Central memory CD4-positive, alpha-beta T cell (primary cell): ENCODE data around the gene ITPA.
A peak's percentile ranks its signal among the peaks of the same experiment; 100 is the strongest.
"Not testable (repeated sequence)": the region's sequence is repeated elsewhere in the genome, so short reads cannot be mapped to it uniquely, and the experiment has no call there.

Experiments
- DNase-seq: peaks from one replicate; pipeline ENCODE4 v3.0.0; 2022

Gene ITPA

DNA sequence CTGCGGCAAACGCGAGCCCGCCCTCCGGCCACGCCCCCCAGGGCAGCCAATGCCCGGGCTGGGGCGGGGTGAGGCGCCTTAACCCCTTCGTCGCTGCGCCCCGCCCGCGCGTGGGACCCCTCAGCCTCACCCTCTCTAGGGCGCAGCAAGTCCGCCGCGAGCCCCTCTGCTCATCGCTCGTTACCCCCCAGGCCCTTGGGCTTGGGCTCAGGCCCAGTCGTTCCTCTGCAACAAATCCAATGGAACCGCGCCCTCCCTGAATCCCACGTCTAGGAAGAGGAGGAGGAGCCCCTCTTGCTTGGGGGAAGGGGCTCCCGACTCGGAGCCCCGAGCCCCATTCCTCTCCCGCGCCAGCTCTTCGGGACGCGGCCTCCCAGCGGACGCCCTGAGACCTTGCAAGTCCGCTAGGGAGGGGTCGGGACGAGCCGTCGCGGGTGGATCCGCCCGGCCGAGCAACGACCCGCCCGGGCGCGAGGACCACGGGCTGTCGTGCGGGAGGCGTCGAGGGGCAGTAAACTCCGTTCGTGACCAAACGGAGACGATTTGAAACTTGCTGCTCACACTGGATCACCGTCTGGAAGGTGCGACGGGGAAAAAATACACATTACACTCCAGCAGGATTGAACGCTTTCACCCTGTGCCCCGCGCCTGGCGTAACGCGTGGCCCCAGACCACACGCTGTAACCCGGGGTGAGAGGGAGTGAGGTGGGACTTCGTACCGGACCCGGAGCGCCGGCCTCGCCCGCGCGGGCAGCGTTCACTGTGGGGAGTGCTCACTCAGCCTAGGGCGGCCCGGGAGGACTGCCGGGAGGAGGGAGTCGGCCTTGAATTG lies 35.5 kb upstream of the ITPA start:
- peak; percentile 86 for DNase-seq

DNA sequence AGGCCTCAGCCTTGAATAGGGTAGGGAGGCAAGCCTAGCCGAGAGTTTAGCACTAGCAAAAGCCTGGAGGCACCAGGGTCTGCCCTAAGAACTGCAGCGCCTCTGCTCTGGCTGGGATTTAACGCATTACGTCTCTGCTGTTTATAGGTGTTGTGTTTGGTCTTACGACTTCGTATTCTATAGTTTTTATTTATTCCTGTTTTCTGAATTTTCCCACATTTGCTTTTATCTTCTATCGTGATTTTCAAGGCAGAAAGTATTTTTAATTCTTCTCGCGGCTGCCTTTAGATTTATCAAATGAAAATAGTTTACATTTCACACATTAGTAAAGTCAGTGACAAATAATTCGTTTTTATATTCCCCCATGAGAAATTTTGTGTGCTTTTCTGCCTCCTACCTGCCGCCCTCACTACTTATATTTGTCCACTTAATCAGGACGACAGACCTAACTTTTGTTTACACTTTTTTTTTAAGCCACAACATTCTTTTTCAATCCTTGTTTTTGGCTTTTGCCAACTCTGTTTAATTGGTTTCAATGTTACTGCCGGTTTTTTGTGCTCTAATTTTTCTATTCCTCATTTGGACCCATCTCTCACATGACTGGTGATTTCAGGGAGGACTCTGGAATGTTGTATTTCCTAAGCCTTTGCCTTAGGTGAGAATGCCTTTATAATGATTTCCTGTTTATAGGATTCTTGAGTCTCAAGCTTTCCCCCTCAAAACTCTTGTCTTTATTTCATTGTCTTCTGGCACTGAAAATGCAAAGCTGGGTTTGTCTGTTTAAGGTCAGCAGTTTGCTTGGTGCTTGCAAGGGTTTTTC lies 34.6 kb upstream of the ITPA start:
- DNase-seq = no peak

DNA sequence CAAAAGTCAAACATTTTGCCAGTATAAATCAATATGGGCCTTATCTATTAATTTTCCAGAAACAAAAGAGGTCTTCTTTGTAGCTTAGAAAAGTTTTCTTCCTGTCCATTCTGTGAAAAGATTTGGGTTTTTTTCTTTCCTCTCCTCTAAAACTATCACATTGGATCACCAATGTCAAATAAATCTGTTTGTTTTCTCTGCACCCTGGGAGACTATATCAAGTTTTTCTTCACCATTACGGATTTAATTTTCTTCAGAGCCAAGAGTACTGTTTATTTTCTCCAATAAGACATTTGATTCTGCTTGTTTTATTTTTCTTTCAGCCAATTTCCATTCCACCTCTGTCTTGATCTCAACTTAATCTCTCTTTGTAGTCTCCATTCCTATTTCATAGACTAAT lies 34.0 kb upstream of the ITPA start:
- no peak for DNase-seq

DNA sequence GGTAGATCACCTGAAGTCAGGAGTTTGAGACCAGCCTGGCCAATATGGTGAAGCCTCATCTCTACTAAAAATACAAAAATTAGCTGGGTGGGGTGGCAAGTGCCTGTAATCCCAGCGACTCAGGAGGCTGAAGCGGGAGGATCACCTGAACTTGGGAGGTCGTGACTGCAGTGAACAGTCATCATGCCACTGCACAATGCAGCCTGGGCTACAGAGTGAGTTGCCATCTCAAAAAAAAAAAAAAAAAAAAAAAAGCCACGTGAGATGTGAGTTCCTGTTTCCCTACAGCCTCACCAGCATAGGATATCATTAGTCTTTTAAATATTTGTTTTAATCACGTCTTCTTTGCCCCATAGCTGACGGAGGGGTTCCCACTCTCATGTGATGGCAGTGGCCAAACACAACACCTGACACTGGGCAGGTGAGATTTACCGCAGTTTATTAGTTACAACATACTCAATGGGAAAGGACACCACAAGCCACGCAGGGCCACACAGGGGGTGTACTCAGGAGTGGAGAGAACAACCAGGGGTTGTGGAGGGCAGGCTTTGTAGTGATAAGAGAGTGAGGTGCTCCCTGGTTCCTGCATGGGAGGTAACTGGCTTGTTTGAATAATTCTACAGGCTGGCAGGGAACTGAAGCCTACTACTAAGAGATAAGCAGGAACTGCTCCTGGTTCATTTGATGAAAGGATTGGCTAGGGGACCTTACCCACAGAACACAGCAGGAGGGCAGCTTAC lies 31.4 kb upstream of the ITPA start:
- no peak for DNase-seq

DNA sequence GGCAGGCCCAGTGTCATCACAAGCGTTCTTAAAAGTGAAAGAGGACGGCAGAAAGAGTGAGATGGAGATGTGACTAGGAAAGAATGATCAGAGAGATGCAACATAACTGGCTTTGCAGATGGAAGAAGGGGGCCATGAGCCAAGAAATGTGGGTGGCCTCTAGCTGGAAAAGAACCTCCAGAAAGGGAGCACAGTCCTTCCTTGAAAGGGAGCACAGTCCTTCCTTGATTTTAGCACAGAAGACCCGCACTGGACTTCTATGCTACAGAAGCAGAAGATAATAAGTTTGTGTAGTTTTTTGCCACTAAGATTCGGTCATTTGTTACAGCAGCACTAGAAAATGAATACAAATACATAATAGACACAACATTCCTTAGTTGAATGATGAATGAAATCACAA lies 29.0 kb upstream of the ITPA start:
- DNase-seq = no peak

DNA sequence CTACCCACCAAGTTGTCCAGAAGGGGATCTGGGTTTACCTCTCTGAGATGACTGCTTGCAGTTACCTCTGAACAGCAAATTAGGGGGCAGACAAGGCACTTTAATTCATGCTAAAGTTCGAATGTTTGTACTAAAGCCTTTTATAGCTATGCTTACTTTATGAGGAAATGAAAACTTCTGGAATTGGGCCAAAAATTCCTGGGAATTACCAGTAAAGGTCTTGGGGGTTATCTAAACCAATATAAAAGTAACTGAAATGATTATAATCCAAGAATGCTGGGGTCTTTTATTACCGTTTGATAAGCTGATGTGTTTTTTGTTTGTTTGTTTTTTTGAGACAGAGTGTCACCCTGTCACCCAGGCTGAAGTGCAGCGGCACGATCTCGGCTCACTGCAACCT lies 28.0 kb upstream of the ITPA start:
- no peak for DNase-seq

DNA sequence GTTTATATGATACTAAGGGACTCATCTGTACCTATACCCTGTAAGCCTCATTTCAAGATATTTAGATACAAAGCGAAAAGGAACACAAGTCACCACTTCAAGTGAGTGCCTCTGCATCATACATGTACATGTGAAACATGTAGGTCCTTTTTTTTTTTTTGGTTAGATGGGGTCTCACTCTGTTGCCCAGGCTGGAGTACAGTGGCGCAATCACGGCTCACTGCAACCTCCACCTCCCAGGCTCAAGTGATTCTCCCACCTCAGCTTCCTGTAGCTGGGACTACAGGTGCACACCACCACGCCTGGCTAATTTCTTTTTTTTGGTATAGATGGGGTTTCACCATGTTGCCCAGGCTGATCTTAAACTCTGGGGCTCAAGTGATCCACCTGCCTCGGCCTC lies 26.9 kb upstream of the ITPA start:
- not testable (repeated sequence) for DNase-seq

DNA sequence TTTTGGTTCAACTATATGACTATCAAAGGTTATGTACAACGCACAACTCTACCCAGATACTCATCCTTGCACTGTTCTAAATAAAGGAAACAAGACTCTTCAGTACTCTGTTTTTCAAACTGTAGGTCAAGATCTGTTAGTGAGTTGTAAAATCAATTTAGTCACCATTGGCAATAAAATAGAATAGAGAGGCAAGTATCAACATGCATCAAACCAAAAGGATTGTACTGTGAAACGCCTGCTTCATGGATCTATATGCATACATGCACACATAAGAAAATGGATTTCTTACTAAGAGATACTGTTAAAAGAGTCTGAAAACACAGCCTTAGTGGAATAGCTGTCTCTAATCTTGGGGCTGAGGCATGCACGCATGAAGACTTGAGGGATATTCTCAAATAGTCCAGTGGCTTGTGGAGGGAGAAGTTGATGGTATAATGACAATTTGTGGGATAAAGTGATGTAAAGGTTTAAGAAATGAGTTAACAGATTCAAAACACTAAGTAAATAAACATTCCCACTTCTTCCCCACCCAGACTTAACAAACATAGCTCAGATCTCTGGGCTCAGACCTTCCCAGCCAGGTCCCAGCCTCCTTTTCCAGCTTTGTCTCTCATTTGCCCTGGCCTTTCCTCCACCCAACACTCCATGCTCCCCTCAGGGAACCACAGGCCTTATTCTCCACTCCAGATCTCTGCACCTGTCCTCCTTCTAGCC lies 25.2 kb upstream of the ITPA start:
- DNase-seq = no peak

DNA sequence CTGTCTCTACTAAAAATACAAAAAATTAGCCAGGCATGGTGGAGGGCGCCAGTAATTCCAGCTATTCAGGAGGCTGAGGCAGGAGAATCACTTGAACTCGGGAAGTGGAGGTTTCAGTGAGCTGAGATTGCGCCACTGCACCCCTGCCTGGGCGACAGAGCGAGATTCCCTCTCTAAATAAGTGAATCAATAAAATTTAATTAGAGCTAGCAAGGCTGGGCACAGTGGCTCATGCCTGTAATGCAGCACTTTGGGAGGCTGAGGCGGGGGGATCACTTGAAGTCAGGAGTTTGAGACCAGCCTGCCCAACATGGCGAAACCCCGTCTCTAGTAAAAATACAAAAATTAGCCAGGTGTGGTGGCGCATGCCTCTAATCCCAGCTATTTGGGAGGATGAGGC lies 21.4 kb upstream of the ITPA start:
- DNase-seq = not testable (repeated sequence)

DNA sequence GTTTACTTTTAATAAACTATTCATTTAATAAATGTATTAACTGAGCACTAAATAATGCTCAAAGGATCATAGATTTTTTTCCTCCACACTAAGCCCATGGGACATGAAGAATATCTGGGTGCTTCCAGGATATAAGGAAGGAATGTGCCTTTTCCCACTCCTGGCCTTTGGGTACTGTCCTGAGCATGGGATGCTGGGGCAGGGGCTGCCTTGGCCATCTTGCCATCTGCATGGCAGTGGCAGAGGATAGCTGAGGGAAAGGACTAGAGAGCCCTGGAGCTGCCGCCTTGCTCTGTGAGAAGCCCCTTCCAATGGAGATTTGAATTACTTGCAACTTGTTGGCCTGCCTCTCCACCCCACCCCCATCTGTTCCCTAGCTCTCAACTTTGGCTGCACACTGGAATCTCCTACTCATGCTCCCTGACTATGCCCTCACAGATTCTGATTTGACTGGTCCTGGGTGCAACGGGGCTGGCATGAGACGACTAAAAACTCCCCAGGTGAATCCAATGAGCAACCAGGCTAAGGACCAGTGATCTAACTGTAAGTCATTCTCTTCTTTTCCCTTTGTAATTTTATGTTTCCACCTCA lies 20.4 kb upstream of the ITPA start:
- no peak for DNase-seq

DNA sequence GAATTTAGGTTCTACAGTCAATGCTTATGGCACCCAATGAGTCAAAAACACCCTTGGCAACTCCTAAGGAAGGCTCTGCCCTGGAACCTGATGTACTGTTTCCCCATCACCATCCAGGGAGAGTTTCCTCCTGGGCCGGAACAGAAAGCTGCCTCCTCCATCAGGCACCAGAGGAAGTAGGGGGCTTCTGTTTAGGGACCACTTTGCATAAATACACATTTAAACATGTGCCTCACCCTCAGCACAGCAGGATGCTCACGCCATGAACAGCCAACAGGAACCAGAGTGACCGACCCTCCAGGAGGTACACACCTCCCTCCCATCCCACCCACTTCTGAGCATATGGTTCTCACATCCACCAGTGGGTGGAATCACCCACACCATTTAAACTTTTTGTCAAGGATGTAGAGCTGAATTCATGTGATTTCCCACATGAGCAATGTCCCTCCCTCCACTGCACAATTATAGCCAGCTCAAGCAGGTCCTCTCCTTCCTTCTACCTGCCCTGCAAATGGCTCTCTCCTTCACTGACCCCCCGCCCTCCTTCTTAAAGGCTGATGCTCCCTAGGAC lies 19.7 kb upstream of the ITPA start:
- no peak for DNase-seq

DNA sequence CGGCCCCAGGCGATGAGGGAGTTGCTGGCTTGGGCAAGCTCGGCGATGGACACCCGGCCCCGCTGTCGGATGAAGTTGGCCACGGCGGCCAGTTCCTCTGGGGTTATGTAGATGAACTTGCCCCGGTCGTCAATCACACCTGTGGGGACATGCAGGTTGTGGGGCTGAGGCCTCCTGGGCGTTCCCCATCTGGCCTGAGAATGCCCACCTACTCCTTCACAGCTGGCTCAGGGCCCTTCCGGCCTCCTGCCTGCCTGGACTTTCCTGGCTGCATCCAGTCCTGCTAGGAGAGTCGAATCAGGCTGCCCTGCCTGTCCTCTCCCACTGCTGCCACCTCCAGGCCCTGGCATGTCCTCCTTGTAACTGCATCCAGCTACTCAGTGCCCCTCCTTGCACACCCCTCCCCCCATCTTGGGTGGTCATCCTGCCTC lies 18.6 kb upstream of the ITPA start:
- DNase-seq = no peak

DNA sequence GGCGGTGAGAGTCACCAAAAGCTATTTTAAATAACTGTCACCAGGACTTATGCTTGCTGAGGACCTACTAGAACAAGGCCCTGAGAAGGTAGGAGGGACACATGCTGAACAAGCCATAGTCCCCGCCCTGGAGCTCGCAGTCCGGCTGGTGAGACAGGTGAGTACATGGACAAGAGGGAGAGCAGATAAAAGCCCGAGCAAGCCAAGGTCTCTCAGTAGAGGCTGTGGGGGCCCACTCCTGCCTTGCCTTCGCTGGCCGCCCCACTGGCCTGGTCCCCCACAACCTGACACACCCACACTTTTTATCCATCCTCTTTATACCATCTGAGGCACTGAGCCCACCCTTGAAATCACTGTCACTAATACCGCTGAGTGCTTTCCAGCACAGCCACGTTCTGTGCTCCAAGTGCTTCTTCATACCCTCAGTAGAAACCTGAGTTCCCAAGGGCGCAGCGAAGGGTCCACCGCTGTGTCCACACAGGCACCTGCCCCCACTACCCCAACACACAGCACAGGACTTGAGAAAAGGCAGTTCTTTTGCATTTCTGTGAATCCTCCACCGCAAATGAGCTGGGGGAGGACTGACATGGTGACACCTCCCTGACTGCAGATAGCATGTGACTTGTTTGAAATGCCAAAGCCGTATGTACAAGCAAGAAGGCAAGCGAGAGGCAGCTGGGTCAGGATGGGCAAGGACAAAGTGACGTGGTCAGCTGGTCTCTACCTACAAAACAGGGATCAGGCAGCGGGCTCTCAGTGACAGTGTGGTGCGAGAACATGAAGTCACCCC lies 16.9 kb upstream of the ITPA start:
- no peak for DNase-seq

DNA sequence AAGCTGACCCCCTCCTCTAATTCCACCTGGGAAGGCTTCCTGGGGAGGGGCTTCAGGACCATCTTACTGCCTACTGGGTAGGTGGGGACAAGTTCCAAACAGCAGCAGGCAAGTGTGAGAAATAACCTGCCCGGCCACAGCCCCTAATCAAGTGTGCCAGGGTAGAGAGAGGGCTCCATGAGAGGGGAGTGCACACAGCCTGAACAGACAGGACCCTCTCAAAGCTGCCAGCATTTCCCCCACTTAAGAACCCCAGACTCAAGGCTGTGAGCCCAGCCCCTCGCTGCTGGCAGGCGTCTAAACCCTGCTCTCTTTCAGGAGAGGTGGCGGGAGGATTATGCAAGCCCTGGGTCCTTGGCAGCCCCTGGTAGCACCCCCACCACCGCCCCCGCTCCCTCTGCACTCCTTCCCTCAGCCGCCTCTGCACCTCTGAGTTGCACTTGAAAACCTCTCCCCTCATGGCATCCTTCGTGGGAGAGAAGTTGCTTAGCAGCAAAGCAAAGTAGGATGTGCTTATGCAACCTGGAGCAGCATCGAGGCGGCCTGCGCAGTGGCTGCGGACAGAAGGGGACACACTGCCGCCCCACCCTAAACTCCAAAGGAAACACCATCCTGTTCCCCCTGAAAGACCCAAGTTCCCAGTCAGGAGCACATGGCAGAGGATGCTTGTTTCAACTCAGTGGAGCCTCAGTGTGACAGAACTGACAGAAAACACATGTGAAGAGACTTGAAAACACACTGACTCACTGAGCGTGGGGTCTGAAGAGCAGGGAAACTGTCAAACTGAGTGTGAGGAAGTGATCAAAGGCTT lies 15.3 kb upstream of the ITPA start:
- DNase-seq = no peak

DNA sequence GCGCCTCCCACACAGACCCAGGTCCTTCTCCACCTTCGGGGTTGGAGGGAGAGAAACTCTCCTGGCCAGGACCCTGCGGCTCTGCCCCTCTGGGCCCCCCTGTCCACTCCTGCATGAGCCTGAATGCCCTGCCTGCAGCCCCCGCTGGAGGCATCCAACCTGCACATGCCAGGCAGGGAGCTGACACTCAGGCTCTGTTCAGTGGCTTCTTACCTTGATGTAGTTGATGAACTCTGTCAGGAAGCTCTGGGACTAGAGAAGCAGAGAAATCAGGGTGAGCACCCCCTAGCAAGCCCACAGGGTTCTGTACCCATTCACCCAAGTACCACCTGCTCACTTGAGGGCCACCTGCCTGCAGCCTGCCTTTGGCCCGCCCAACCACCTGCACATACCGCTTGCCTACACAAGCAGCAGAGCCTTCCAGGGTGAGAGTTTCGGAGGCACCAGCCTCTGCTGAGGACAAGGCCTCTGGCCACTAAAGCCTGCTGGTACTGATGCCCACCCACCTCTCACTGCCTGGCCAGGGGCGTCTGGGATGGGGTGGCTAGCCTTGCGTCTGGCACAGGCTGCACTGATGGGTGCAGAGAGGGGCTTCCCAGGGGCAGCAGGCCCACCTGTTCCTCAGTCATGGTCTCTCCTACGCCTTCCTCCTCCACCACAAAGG lies 14.5 kb upstream of the ITPA start:
- DNase-seq = no peak

DNA sequence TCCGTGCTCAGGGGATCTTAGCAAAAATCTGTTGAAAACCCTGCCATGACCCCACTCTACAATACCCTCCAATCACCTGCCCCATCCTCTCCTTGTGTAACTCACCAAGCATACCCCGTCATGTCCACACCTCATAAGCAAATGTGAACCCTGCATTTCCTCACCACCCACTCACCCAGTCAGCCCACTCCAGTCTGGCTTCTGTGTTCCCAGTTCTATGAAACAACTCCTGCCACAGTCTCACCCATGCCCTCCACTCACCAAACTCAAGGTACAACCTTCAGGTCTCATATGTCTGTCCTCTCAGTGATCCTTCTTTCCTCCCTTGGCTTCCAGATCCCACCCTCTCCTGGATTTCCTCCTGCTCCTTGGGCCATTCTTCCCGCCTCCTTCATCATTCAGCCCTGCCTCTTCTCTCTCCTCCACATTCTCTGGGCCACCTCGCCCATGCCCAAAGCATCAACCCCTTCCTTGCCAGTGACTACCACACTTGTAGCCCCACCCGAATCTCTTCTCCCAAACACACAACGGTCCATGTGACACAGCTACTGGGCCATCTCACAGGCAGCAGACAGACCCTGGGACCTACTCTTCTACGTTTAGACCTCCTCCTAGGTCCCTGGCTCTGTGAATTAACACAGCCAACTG lies 13.6 kb upstream of the ITPA start:
- no peak for DNase-seq

DNA sequence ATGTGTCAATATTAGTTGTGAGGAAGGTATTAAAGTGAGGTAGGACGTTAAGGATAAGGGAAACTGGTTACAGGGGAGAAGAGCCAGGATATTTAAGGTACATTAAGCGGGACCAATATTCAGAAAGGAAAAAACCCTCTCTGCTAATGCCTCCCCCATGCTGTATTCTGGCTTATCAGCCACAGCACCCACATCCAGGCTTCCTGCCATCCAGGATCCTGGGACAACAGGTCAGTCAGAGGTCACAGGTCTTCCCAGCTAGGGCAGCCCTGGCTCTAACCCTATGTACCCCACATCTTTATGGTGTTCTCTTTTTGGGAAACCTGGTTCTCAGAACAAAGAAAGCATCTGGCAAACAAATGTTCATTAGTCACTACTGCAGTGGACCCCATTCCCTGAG lies 10.1 kb upstream of the ITPA start:
- no peak for DNase-seq

DNA sequence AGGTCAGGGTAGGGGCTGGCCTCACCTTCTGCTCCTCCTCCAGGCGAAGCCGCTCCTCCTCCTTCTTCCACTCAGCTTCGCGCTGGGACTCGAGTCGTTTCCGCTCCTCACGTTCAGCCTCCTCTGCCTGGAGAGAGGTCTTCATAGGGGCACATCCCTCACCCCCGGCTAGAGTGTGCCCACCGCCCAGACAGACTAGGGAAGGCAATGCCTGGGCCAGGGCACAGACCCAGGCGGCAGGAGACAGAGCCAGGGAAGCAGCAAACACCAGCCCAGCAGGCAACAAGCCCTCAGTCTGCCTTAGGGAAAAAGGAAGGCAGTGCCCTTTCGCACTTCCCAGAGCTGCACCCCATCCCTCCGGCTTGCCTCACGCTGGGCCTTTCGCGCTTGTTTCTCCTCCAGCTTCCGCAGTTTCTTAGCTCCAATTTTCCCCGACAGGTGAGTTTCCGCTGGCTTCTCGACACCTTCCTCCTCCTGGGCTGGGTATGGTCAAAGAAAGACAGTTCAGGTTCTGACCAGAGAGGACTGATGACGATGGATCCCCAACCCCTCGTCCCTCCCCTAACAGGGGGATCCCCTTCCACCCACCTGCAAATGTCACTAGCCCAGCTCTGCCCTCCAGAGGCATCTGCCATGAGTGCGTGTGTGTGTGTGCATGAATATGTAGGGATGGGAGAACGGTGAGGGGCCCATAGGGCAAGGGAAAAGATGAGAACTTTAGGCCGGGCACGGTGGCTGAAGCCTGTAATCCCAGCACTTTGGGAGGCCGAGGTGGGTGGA lies 9.1 kb upstream of the ITPA start:
- DNase-seq = no peak
